HG03280 (cell line): ENCODE data around the gene SKOR1.
A peak's percentile ranks its signal among the peaks of the same experiment; 100 is the strongest.

ENCODE experiments used
- ATAC-seq: cut with Tn5 transposase; IDR thresholded peaks from one replicate; pipeline ENCODE4 v1.9.1; 2021; ENCODE audit warnings: mild to moderate bottlenecking, moderate library complexity; ENCODE audit not compliant: unreplicated experiment

SKOR1 gene

DNA sequence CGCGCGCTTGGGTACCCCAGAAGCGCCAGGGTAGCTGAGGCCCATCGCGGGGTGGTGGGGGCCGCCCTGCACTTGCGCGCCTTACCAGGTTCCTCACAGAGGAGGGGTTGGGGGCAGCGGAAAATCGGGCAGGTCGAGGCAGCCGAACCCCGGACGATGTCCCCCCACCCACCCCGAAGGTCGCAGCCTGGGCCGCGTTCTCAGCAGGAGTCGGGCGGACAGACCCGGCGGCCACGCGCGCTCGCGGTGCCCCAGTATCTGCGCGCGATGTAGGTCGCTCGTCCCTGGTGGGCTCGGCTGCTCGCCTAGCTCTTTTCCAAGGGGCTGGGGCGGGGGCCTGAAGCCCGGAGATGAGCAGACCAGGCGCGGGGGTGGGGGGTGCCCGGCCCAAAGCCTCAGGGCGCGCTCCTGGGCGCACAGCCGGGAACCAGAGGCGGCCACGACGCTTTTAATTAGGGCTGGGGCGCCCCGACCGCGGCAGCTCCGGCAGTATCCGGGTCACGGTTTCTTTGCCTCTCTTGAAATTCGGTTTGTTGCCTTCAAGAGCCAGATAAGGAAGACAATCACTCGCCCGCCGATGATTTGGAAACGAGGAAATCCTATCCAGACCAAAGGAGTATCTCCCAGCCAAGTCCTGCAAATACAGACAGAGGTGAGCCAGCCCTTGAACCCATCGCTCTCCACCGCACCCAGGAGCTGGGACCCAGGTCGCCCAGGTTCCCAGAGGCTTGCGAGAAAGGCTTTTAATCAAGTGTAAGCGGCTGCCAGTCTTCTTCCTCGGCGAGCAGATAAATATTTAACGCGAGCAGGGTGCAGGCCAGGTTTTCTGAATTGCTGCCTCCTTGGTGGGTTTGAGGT is 4.6 kb downstream of the SKOR1 start:
- ATAC-seq, result no peak

DNA sequence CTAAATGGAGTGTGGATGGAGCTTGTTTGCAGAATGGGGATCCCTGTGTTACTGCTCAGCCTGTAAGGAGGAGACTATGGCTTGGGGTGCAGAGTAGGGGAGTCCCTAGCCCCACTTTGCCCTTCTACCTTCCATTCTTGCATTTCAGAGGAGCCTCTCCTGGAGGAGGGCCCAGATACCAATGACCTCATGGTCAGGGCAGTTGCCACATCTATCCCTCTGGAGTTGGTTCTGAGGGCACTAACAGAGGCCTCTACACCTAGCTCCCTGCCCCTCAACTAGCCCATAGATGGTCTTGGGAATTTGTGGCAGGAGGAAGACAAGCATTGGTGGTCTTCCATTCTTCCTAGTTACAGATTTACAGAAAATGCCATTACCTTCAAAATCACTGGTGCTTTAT is 6.1 kb downstream of the SKOR1 start:
- no peak for ATAC-seq

DNA sequence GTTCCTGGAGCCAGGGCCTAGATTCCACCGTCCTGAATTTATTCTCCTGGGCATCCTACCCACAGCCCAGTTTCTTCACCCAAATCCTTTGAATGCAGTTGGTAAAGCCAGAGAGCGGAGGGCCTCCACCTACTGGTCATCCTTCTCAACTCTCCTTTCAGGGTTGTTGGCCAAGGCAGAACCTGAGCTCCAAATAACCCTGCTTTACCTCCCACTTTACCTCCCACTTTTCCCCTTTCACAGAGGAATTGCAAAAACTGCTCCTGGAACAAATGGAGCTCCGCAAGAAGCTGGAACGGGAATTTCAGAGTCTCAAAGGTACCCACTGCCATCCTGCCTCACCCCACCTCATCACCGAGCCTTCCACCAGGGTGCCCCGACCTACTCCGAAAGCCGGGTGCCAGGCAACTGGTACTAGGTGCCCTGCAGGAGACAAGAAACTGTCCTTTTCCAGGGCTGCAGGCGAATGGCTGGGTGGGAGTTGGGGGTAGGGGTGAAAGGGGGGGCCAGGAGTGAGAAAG is 6.8 kb downstream of the SKOR1 start:
- ATAC-seq, result no peak

DNA sequence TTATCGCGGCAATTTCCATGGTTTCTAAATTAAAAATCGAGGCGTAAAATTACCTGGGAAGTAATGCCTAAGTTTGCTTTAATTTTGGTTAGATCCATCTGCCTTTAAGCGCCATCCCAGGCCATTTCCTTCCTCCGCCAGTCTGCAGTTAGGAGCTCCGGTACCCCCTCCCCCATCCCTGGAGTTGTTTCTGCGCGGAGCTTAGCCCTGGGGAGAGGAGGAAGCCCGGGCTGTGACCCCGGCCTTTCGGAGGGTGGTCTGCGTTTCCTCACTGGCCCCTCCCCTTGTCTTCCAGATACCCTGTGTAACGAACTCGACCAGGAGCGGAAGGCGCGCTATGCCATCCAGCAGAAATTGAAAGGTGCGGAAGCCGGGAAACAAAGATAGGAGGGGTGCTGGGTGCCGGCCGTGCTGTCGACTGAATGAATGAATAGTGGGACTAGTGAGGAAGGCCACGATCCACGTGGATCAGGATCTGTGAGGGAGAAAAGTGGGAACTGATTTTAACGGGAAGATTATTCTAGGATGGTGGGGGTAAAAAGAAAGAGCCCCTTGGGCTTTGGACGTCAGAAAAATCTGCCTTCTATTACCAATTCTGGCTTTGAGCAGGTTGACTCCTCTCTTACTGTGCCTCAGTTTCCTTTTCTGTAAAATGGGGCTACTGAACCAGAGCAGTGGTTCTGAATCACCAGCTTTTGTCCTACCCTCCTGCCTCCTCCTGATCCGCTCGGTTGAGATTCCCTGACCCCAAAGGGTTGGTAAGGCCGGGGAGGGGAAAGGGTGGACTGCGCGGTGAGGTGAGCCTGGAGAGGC is 7.8 kb downstream of the SKOR1 start:
- no peak for ATAC-seq

DNA sequence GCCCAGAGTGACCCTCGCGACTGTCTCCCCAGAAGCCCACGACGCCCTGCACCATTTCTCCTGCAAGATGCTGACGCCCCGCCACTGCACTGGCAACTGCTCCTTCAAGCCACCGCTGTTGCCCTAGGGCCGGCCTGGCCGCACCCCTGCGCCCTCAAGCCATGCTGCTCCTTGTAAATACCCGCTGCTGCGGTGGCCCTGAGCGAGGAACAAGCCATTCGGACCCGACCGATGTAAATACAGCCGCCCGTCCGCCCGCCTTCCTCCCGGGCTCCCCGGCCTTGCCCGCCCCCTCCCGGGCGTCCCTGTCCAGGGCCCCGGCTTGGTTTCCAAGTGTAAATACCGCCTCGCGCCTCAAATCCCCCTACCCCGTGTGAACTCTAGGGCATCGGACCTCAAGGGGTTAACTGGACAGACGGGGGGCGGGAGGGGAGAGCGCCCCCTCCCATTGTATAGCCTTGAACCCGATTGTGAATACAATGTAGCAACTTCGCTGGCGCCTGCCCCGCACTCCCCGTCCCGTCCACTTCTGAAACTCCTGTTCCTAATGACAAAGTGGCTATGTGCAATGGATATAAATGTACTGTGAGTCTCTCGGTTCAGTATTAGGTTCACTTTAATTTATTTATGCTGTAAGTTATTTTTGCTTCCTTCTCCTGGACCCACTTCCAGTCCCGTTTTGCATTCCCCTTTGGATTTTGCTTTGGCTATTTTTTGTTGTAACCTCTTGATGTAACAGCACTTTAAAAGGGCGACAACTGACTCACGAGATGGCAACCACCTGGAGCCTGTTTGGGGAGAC is 8.6 kb downstream of the SKOR1 start:
- no peak for ATAC-seq

DNA sequence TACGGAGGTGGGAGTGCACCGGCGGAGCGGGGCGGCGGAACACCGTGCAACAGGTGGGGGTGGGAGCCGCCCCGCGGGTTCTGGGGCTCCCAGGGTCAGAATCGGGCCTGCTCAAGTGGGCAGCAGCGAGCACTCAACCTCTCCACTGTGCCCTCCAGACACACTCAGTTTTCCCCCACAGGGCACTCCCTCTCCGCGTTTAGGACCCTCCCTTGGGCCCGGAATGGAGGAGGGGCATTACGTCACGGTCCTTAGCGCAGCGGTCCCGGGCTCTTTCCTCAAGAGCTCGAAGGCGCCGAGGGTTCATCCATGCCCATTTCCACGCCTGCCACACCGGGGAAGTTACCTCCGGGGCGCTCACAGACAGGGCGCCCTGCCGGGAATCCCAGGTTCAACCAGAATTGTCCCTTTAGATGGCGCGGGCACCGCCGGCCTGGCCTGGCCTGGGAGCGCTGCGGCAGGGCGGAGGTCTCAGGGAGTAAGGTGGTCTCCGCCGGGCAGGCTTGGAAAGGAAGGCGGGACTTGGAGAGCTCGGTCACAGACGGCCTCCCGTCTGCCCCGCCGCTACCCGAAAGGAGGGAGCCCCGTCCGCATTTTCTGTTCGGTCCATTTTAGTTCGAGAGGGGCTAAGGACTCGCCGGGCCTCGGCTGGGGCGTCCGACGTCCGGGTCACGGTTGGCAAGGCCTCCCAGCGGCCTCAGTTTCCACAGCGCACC is 9.4 kb downstream of the SKOR1 start:
- ATAC-seq, result no peak

DNA sequence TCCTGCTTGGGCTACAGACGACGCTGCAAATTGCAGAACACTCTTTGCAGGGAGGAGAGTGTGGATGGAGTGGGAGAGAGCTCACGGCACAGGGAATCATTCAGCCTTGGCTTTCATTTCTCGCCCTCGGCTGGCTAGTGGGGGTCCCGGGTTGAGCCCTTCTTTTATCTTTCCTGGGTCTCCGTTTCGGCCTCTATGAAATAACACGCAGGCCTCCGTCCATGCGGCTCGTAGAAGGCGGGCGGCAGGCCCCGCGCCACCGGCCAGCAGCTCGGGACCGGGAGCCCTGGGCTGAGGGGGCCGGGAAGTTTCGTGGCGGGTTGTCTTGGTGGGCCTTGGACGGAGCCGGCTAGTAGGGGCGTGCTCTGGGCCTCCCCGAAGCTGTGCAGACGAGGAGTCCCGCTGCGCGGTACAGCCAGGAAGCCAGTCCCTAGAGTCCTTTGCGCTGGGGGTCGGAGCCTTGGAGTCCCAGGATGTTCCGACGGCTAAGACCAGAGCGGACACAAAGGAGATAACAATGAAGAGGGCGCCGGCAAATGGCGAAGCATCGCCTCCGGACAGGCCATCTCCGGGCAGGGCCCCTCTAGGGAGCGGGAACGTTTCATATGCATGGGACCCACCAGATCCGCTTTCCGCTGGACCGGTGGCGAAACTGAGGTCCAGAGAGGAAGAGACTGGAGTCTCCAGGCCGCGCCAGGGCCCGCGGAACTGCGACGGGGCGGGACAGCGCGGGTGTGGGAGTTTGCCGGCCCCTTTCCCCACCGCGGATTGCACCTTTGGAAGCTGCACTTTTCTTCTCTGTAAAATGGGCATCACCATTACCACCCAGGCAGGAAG is 10.2 kb downstream of the SKOR1 start:
- ATAC-seq, result no peak

DNA sequence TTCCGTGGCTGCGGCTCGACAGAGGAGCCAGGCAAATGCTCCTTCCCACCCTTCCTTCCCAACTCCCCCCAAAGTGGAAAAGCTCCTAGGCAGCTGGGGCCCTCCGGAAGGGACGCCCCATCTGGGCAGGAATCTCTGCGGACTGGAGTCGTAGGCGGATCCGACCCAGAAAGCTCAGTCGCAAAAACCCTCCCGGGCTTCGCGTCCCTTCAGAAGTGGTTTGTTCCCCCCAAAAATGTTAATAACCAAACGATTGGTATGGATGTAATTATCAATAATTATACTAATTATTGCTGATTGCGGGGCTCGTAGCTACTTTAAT is 10.8 kb downstream of the SKOR1 start:
- no peak for ATAC-seq

DNA sequence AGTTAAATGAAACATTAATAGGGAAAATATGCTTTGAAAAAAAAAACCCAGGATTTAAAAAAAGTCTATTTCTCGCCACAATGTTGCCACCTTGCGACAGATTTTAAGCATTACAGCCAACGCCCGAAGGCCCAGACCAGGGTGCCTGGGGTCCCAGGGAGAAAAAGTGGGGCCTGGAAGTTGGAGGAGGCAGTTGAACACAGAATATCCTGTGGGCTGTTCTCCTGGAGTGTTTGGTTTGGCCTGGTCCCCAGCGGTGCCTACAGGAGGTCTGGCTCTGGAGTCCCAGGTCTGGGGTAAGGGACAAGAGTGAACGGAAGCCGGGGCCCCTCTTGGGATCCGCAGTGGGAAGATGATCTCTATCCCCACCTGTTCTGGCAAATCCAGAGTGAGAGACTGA is 11.2 kb downstream of the SKOR1 start:
- ATAC-seq, result no peak

DNA sequence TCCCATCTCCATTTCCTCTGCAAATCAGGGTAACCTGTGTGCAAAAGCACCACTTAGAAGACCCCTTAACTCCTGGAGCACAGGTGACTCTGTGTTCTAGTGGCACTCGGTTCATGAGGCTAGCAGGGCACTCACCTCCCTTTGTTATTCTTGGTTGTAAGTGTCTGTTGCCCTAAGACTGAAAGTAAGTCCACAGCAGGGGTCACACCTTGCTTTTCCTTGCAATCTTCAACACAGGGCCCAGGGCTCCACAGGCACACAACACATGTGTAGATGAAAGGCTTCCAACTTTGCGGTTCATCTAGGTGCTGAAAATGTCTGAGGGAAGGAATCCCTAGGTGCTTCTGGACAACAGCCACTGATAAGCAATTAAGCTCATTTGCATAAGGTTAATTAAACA is 11.6 kb downstream of the SKOR1 start:
- no peak for ATAC-seq

DNA sequence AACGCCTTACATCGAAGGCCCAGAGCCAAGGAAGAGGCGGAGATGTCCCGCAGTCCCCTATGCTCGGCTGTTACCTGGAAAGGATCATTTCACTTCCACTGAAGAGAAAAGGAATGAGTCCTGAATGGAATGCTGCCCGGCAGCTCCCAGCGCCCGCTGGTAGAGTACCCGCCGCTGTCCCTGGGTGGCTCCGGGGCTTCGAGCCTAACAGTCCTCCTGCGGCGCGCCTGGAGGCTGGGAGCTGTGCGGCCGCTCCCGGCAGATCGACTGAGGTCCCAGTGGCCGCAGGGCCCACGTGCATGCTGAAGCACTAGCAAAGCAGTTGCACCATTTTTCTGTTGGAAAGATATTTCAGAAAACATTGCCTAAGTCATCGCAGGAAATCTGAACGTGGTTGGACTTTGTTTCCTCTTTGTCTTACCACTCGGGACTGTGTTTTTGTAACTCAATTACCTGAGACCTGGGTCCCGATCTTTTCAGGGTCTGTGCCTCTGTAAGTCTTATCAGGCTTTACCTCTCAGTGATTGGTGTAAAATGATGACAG is 13.6 kb downstream of the SKOR1 start:
- ATAC-seq, result no peak

DNA sequence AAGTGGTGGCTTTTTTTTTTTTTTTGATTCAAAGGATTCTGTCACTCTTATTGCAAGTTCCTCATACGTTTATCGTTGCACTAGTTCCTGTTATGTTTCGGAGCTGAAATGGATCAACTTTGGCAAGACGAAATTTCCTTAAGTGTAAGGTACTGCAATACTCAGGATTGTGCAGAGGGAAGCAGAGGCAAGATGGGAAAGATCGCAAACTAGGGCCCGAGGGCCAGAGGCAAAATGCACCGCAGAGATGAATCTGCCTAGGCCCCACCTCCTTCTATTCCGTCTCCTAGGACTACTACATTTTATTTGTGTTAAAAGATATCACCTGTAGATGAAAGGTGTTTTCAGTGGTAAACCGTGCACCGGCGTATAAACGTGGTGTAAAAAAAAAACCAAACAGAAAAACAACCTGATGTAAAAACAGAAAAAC is 14.2 kb downstream of the SKOR1 start:
- ATAC-seq, result no peak

DNA sequence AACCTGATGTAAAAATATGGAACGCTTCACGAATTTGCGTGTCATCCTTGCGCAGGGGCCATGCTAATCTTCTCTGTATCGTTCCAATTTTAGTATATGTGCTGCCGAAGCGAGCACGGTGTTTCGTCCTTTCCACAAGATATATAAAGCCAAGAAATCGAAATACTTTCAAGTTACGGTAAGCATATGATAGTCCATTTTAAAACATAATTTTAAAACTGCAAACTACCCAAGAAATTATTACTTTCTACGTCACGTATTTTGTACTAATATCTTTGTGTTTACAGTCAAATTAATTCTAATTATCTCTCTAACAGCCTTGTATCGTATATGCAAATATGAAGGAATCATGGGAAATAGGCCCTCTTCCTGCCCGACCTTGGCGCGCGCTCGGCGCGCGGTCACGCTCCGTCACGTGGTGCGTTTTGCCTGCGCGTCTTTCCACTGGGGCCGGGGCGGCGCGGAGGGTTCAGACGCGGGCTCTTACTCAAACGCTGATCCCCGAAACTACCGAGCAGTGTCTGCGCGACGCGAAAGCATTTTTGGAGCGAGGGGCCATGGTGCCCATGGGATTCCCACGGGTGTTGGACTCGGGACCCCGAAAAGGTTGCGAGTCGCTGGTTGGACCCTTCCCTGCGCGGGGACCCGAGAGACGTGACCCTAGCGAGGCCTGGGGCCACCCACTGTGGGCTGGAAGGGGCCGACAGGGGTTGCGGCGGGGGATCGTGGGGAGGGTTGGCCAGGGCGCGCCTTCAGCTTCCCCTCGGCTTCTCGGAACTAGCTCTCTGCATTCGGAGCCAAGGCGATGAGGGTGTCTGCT is 14.8 kb downstream of the SKOR1 start, which contains the start of gene RNU6-1:
TSS of gene RNU6-1 (minus strand) at position 117 of the 820 bp plus-strand sequence.
- peak; percentile 84 for ATAC-seq

DNA sequence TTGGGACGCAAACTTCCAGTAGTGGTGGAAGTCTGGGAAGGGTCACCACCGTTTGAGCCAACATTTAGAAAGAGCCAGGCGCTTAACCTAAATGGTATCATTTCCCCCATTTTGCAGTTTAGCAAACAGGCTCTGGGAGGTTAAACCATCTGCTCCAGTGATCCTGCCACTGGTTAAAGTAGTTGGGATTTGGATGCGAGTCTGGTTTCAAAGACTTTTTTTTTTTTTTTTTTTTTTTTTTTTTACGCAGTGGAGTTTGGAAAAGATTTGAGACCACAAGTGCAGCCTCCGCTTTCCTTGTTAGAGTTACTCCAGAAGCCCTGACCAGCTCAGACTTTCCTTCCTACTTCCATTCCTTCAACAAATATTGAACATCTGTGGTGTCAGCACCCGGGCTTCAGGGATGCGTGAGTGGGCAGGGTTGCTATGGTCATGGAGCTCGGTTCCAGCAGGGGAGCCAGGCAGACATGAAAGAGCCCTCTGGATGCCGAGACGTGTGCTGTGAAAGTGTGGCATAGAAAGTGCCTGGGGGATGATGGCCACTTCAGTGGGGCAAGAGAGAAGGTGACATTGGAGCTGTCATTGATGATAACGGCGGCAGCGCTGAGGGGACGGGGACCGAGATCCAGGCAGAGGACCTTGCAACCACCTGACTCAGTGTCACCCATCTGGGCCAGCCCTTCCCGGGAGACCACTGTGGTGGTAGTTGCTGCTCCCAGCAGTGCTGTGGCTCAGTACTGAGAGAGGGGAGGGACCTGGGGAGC is 15.6 kb downstream of the SKOR1 start:
- no peak for ATAC-seq

DNA sequence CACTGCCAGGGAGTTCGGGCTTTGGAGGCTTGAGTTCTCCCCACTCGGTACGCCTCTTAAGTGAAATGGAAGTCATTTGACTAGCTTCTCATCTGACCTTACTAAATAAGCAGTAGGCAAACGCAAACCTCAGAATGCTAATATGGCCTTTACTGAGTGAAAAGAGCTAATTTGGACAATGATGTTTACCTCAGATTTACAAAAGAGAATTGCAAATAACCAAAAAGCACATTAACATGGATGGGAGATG is 16.1 kb downstream of the SKOR1 start:
- ATAC-seq, result no peak

DNA sequence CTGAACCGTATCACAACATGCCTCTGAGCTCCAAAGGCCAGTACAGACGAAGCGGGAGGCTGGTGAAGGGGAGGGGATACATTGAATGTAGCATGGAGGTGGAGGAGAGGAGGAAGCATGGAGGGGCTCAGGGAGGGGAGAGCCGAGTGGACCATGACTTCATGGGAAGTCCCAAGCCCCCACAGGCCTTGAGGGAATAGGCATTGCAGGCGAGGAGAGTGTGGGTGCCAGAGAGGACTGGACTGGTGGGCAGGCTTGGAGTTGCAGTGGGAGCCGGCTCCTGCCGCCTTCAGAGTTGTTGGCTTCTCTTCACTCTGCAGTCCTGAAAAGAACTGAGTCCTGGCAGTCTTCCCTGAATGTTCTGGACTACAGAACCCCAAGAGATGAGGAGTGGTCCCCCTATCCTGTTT is 17.8 kb downstream of the SKOR1 start:
- no peak for ATAC-seq

DNA sequence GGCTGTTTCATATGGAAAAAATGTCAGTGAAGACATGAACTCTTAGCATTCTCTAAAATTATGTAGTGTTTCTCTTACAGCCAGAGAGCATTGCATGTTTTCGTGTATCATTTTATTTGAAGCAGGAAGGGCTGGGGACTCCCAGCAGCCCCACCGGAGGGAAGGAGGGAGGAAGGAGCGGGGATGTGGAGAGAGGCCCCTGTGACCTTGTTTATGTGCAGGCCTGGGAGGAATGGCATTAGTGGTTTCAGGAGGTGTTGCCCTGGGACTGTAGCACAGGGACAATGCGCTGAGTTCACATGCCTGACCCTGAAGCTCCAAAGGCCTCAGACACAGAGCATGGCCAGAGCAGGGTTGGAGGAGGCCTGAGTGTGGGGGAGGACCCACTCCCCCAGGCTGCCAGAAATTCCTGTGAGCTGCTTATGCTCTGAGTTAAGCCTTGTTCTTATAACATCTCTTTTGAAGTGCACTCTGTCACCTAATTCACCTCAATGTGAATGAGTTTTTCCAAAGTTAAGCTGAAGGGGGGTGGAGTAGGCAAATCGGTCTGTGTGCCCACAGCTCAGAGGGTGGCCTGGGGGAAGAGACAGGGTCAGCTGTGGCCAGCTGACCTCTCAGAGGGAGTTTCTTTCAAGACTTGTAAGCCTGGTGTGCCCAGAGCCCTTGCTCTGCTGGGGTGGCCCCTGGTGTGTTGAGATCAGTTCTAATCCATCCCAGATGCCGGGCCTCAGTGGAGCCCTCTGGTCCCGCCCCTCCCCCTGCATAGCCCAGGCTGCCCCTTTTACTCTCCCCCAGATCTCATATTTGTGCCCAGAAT is 18.5 kb downstream of the SKOR1 start:
- no peak for ATAC-seq
